Body of pancreas (tissue), 4 donors: ENCODE data around the gene HMCN2.

Experiments used
- POLR2A ChIP-seq, 3 donors: fragments of 450-650 bp; IDR thresholded peaks; one replicate each; pipeline ENCODE4 v1.6.1; 2016; ENCODE audit warnings: antibody characterized with exemption in 3 of 3, mild to moderate bottlenecking in 2 of 3
- TF ChIP-seq, protein P1 (sequence below), 7 experiments: fragments of 450-650 bp in 4 of 7; fragments of 200-600 bp in 3 of 7; sonication (generic) in 3 of 7; IDR thresholded peaks; one replicate each; pipeline ENCODE4 v1.5.1; 2016 to 2019; ENCODE audit warnings: antibody characterized with exemption in 7 of 7

DNA sequence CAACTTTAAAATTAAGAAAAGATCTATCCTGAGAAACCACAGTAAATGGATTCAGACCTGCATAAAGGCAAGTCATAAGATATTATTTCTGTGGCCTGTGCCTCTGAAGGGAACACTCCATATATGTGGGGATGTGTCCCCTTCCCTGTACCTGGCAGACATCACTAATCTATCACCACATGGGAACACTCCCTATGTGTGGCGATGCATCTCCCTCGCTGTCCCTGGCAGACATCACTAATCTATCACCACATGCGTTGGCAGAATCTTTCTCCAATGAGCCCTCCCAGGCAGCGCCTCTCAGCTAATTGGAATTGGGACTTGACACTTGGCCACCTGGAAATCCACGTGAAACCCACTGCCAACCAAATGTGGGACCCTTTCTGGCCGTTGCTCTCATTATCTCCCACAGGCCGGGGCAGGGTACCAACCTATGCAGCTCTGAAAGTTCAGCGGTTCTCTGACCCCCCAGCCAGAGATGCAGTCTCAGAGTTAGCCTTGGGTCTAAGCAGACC is 154.0 kb downstream of the HMCN2 start:
- TF ChIP-seq, protein P1, sequence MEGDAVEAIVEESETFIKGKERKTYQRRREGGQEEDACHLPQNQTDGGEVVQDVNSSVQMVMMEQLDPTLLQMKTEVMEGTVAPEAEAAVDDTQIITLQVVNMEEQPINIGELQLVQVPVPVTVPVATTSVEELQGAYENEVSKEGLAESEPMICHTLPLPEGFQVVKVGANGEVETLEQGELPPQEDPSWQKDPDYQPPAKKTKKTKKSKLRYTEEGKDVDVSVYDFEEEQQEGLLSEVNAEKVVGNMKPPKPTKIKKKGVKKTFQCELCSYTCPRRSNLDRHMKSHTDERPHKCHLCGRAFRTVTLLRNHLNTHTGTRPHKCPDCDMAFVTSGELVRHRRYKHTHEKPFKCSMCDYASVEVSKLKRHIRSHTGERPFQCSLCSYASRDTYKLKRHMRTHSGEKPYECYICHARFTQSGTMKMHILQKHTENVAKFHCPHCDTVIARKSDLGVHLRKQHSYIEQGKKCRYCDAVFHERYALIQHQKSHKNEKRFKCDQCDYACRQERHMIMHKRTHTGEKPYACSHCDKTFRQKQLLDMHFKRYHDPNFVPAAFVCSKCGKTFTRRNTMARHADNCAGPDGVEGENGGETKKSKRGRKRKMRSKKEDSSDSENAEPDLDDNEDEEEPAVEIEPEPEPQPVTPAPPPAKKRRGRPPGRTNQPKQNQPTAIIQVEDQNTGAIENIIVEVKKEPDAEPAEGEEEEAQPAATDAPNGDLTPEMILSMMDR (IDR thresholded peaks at IDR 0.05) = no peak
- no peak for TF ChIP-seq POLR2A (IDR thresholded peaks at IDR 0.05)
